ENCODE measurements around the gene AVPR2. TPM values are rescaled to one million over a fixed set of nuclear protein-coding genes. Genes with fewer than 3 reads are reported as not detected.

The AVPR2 gene
- polyA plus RNA-seq, 1 donor from 2014 or later, result not detected

DNA sequence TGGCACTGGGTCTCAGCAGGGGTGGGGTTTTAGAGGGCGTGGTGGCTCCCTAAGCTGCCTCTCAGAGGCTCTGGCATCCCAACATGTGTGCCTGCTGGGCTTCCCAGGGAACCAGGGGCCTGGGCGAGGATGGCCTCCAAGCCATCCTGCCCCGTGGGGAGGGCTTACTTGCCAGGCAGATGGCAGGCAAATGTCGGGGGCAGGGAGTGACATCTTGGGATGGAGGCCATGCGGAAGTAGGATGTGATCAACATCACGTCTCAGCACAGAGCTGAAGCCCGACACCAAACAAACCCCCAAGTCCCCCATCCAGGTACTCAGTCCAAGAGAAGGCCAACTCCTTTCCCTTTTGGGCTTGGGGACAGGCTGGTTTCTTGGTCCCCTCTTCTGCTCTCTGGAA, 23.2 kb upstream of the AVPR2 start:
- peak overlapping the region; percentile 95 for H3K27ac ChIP-seq (ENCODE audit: low read length)

DNA sequence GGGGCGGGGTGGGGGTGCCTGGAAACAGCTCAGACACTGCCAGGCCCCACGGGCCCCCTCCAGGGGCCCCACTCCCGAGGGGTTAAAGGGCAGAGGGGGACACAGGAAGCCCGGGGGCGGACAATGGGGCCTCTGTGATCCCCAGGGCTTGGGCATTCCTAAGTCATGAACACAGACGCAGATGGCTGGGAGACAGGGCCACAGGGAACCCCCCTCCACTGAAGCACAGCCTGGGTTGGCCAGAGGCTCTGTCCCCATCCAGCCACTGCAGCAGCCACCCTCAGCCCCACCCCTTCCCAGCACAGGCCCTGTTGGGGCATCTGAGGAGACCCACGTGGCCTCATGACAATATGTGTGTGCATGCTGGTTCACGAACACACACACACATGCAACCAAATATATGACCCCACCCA, 22.4 kb upstream of the AVPR2 start:
- Histone ChIP-seq H3K36me3 (ENCODE audit: insufficient read depth, low read length) (no peaks in the 10 kb centered on the region), H3K27ac (ENCODE audit: low read length) (peak overlapping the region; percentile 95), H3K79me2 (replicated peaks; ENCODE audit: insufficient read depth, low read length) (peaks cover 54% of the 10 kb centered on the region), H3K9me2 (ENCODE audit: insufficient read depth, low read length) (no peaks in the 10 kb centered on the region), H3F3A (ENCODE audit: insufficient read depth, low read length, poor library complexity, severe bottlenecking) (no peaks in the 10 kb centered on the region), H3K9ac (ENCODE audit: low read length) (peak overlapping the region; percentile 90), H3K4me3 (ENCODE audit: low read length) (peak overlapping the region; percentile 86), H3K27me3 (ENCODE audit: insufficient read depth, low read depth, low read length) (no peaks in the 10 kb centered on the region), H2AFZ (ENCODE audit: low read depth, low read length) (no peak overlapping the region), H4K20me1 (ENCODE audit: insufficient read depth) (no peaks in the 10 kb centered on the region), H3K9me3 (ENCODE audit: low read length) (no peaks in the 10 kb centered on the region), H3K4me2 (ENCODE audit: low read length) (no peak overlapping the region)
- TF ChIP-seq SMC3 (conservative IDR thresholded peaks at IDR 0.05; ENCODE audit: poor library complexity) (no peak), RAD21 (conservative IDR thresholded peaks at IDR 0.05) (no peak), MXI1 (conservative IDR thresholded peaks at IDR 0.05; ENCODE audit: poor library complexity, severe bottlenecking) (no peak), EZH2 (IDR thresholded peaks at IDR 0.05; ENCODE audit: borderline replicate concordance, insufficient read depth, low read length, poor library complexity, severe bottlenecking) (no peak), EP300 (conservative IDR thresholded peaks at IDR 0.05; ENCODE audit: poor library complexity, severe bottlenecking) (no peak), POLR2AphosphoS5 (IDR thresholded peaks at IDR 0.05) (no peak), TAF1 (IDR thresholded peaks at IDR 0.05; ENCODE audit: low read depth) (no peak)
- TF ChIP-seq, protein P1, sequence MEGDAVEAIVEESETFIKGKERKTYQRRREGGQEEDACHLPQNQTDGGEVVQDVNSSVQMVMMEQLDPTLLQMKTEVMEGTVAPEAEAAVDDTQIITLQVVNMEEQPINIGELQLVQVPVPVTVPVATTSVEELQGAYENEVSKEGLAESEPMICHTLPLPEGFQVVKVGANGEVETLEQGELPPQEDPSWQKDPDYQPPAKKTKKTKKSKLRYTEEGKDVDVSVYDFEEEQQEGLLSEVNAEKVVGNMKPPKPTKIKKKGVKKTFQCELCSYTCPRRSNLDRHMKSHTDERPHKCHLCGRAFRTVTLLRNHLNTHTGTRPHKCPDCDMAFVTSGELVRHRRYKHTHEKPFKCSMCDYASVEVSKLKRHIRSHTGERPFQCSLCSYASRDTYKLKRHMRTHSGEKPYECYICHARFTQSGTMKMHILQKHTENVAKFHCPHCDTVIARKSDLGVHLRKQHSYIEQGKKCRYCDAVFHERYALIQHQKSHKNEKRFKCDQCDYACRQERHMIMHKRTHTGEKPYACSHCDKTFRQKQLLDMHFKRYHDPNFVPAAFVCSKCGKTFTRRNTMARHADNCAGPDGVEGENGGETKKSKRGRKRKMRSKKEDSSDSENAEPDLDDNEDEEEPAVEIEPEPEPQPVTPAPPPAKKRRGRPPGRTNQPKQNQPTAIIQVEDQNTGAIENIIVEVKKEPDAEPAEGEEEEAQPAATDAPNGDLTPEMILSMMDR (IDR thresholded peaks at IDR 0.05; ENCODE audit: poor library complexity, severe bottlenecking), result no peak
- TF ChIP-seq, protein P2, sequence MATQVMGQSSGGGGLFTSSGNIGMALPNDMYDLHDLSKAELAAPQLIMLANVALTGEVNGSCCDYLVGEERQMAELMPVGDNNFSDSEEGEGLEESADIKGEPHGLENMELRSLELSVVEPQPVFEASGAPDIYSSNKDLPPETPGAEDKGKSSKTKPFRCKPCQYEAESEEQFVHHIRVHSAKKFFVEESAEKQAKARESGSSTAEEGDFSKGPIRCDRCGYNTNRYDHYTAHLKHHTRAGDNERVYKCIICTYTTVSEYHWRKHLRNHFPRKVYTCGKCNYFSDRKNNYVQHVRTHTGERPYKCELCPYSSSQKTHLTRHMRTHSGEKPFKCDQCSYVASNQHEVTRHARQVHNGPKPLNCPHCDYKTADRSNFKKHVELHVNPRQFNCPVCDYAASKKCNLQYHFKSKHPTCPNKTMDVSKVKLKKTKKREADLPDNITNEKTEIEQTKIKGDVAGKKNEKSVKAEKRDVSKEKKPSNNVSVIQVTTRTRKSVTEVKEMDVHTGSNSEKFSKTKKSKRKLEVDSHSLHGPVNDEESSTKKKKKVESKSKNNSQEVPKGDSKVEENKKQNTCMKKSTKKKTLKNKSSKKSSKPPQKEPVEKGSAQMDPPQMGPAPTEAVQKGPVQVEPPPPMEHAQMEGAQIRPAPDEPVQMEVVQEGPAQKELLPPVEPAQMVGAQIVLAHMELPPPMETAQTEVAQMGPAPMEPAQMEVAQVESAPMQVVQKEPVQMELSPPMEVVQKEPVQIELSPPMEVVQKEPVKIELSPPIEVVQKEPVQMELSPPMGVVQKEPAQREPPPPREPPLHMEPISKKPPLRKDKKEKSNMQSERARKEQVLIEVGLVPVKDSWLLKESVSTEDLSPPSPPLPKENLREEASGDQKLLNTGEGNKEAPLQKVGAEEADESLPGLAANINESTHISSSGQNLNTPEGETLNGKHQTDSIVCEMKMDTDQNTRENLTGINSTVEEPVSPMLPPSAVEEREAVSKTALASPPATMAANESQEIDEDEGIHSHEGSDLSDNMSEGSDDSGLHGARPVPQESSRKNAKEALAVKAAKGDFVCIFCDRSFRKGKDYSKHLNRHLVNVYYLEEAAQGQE (IDR thresholded peaks at IDR 0.05; ENCODE audit: borderline replicate concordance), result no peak

More for the DNA sequence above, 23.2 kb upstream of the AVPR2 start:
- Histone ChIP-seq H3K4me3 (ENCODE audit: low read length) (peak overlapping the region; percentile 86), H3K9ac (ENCODE audit: low read length) (peak overlapping the region; percentile 90), H3K79me2 (replicated peaks; ENCODE audit: insufficient read depth, low read length) (peaks cover 56% of the 10 kb centered on the region), H3K4me2 (ENCODE audit: low read length) (no peak overlapping the region), H2AFZ (ENCODE audit: low read depth, low read length) (no peak overlapping the region), H3K27me3 (ENCODE audit: insufficient read depth, low read depth, low read length) (no peaks in the 10 kb centered on the region), H3K9me2 (ENCODE audit: insufficient read depth, low read length) (no peaks in the 10 kb centered on the region), H4K20me1 (ENCODE audit: insufficient read depth) (no peaks in the 10 kb centered on the region), H3K9me3 (ENCODE audit: low read length) (no peaks in the 10 kb centered on the region), H3K36me3 (ENCODE audit: insufficient read depth, low read length) (no peaks in the 10 kb centered on the region), H3F3A (ENCODE audit: insufficient read depth, low read length, poor library complexity, severe bottlenecking) (no peaks in the 10 kb centered on the region)
- TF ChIP-seq TAF1 (IDR thresholded peaks at IDR 0.05; ENCODE audit: low read depth) (no peak), EP300 (conservative IDR thresholded peaks at IDR 0.05; ENCODE audit: poor library complexity, severe bottlenecking) (no peak), POLR2AphosphoS5 (IDR thresholded peaks at IDR 0.05) (no peak), SMC3 (conservative IDR thresholded peaks at IDR 0.05; ENCODE audit: poor library complexity) (no peak), EZH2 (IDR thresholded peaks at IDR 0.05; ENCODE audit: borderline replicate concordance, insufficient read depth, low read length, poor library complexity, severe bottlenecking) (no peak), MXI1 (conservative IDR thresholded peaks at IDR 0.05; ENCODE audit: poor library complexity, severe bottlenecking) (no peak), RAD21 (conservative IDR thresholded peaks at IDR 0.05) (no peak)
- TF ChIP-seq, protein P2 (IDR thresholded peaks at IDR 0.05; ENCODE audit: borderline replicate concordance), result no peak
- TF ChIP-seq, protein P1 (IDR thresholded peaks at IDR 0.05; ENCODE audit: poor library complexity, severe bottlenecking), result no peak

All from neural cell (in vitro differentiated cells).